PFSK-1 (cell line): ENCODE measurements around the gene TTLL5.

Experiments used
- FOXP2 ChIP-seq: optimal IDR thresholded peaks from 2 replicates; pipeline ENCODE3; 2011; ENCODE audit warnings: borderline replicate concordance, control low read depth, inconsistent platforms; ENCODE audit not compliant: insufficient read depth; ENCODE audit errors: extremely low read length, extremely low read depth
- POLR2AphosphoS5 ChIP-seq: IDR thresholded peaks from 2 replicates; pipeline ENCODE4 v1.6.1; 2012; ENCODE audit warnings: low read depth, mild to moderate bottlenecking, control low read depth, low read length, moderate library complexity
- SIN3A ChIP-seq: IDR thresholded peaks from 2 replicates; pipeline ENCODE4 v1.6.1; 2012; ENCODE audit warnings: mild to moderate bottlenecking, low read length, moderate library complexity, borderline replicate concordance; ENCODE audit not compliant: insufficient read depth
- TAF1 ChIP-seq: IDR thresholded peaks from 2 replicates; pipeline ENCODE4 v1.6.1; 2012; ENCODE audit warnings: low read length, control low read depth, borderline replicate concordance; ENCODE audit not compliant: insufficient read depth
- TF ChIP-seq, protein P1 (sequence below), 2 experiments: IDR thresholded peaks; 2 replicates each; pipeline versions ENCODE4 v1.6.1 to v1.8.0; 2011 to 2012; ENCODE audit warnings: low read depth in 2 of 2, low read length in 2 of 2, control low read depth in 1 of 2, inconsistent platforms in 1 of 2, mild to moderate bottlenecking in 1 of 2, moderate library complexity in 1 of 2; ENCODE audit not compliant: insufficient read depth in 1 of 2

Gene TTLL5

GRCh38 chr14:75840911-75841310, 179.9 kb downstream of the TTLL5 start:
- TF ChIP-seq SIN3A (no peak), TAF1 (no peak), FOXP2 (no peak), POLR2AphosphoS5 (no peak)
- TF ChIP-seq, protein P1, sequence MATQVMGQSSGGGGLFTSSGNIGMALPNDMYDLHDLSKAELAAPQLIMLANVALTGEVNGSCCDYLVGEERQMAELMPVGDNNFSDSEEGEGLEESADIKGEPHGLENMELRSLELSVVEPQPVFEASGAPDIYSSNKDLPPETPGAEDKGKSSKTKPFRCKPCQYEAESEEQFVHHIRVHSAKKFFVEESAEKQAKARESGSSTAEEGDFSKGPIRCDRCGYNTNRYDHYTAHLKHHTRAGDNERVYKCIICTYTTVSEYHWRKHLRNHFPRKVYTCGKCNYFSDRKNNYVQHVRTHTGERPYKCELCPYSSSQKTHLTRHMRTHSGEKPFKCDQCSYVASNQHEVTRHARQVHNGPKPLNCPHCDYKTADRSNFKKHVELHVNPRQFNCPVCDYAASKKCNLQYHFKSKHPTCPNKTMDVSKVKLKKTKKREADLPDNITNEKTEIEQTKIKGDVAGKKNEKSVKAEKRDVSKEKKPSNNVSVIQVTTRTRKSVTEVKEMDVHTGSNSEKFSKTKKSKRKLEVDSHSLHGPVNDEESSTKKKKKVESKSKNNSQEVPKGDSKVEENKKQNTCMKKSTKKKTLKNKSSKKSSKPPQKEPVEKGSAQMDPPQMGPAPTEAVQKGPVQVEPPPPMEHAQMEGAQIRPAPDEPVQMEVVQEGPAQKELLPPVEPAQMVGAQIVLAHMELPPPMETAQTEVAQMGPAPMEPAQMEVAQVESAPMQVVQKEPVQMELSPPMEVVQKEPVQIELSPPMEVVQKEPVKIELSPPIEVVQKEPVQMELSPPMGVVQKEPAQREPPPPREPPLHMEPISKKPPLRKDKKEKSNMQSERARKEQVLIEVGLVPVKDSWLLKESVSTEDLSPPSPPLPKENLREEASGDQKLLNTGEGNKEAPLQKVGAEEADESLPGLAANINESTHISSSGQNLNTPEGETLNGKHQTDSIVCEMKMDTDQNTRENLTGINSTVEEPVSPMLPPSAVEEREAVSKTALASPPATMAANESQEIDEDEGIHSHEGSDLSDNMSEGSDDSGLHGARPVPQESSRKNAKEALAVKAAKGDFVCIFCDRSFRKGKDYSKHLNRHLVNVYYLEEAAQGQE (IDR thresholded peaks at IDR 0.05; ENCODE audit: insufficient read depth in 1 of 2, low read depth in 2 of 2, low read length in 2 of 2), result no peak

DNA sequence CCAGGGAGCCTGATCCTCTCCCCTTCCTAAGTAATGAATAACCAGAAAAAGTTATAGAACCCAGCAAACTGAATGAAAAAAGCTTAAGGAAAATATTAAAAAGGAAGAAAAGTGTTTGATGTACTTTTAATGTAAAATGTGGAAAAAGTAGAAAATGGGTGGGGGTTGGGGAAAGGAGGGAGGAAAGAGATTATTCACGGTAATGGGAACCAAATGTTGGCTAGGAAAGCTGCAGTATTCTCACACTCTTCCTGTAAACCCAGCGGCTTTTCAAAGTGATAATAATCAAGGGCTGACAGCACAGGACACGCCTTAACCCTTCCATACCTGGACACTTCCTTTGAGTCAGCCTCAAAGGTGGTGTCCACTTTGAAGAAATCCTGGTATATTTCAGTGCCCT, 181.5 kb downstream of the TTLL5 start:
- TF ChIP-seq, protein P1 (IDR thresholded peaks at IDR 0.05; ENCODE audit: insufficient read depth in 1 of 2, low read depth in 2 of 2, low read length in 2 of 2), result no peak
- TF ChIP-seq SIN3A, result no peak

GRCh38 chr14:75844486-75844885, 183.4 kb downstream of the TTLL5 start:
- TF ChIP-seq SIN3A (no peak), TAF1 (no peak), FOXP2 (no peak), POLR2AphosphoS5 (no peak)
- TF ChIP-seq, protein P1 (IDR thresholded peaks at IDR 0.05; ENCODE audit: insufficient read depth in 1 of 2, low read depth in 2 of 2, low read length in 2 of 2), result no peak

DNA sequence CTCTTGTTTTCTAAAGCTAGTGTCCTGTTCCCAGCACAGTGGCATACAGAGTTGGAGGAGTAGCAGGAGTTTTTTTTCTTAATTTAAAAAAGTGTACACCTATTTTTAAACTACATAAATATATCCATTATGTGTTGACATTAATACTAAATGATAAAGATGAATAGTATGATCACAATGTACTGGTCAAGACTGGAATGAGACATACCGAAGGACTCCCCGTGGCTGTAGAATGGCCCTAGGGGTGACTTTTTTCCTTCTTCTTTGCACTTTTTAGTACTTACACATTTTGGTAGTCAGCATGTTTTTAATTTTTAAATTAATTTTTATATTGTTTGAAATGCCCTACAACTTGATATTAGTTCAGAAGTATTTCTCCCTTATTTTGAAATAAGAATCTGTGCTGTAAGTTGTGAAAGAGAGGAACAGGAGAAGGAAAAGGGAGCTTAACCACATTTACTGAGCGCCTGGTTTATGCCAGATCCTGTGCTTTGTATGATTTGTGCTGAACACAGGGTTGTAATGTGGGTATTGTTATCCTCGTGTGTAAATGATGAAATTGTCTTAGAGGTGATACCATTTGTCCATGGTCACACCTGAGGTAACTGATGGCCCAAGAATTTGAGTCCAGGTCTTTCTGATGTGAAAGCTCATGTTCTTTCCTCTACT, 184.2 kb downstream of the TTLL5 start:
- TF ChIP-seq, protein P1 (IDR thresholded peaks at IDR 0.05; ENCODE audit: insufficient read depth in 1 of 2, low read depth in 2 of 2, low read length in 2 of 2), result no peak
- TF ChIP-seq TAF1 (no peak), SIN3A (no peak), FOXP2 (no peak), POLR2AphosphoS5 (no peak)

DNA sequence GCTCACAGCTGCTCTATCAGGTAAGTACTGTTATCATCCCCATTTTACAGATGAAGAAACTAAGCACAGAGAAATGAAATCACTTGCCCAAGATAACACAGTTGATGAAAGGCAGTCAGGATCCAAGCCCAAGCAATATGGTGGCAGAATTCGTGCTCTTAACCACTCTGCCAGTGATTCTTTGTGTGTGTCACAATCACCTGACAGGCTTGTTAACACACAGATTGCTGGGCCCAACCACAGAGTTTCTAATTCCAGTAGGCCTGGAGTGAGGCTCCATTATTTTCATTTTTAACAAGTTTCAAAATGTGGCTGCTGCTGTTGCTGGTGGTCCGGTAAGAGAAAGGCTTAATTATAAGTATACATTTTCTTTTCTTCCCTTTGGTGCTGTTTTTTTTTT, 186.5 kb downstream of the TTLL5 start:
- TF ChIP-seq, protein P1 (IDR thresholded peaks at IDR 0.05; ENCODE audit: insufficient read depth in 1 of 2, low read depth in 2 of 2, low read length in 2 of 2), result no peak
- TF ChIP-seq FOXP2 (no peak), SIN3A (no peak), TAF1 (no peak), POLR2AphosphoS5 (no peak)
